ENCODE data around the gene ACAT1.
"Not testable (repeated sequence)": the region's sequence is repeated elsewhere in the genome, so short reads cannot be mapped to it uniquely, and the experiment has no call there.

The ACAT1 gene

GRCh38 chr11:108121274-108122155 is at the start of gene ACAT1:
TSS of gene ACAT1 (plus strand) at chr11:108121567. CDS start at chr11:108121607, 40 bp downstream.
- peak; percentile 92 for DNase-seq (ENCODE audit: low read depth, low spot score)

- no peak for DNase-seq (ENCODE audit: low read depth, low spot score)
Observed at GRCh38 chr11:108084811-108085210, 36.6 kb upstream of the ACAT1 start.

GRCh38 chr11:108085672-108086071 is 35.7 kb upstream of the ACAT1 start:
- no peak for DNase-seq (ENCODE audit: low read depth, low spot score)

GRCh38 chr11:108092134-108092533 is 29.2 kb upstream of the ACAT1 start:
- DNase-seq (ENCODE audit: low read depth, low spot score): no peak

GRCh38 chr11:108093128-108093904 is 28.1 kb upstream of the ACAT1 start:
- DNase-seq (ENCODE audit: low read depth, low spot score): no peak

- no peak for DNase-seq (ENCODE audit: low read depth, low spot score)
Observed at GRCh38 chr11:108097179-108097578, 24.2 kb upstream of the ACAT1 start.

- DNase-seq (ENCODE audit: low read depth, low spot score): no peak
Observed at GRCh38 chr11:108101090-108101775, 20.1 kb upstream of the ACAT1 start.

GRCh38 chr11:108111126-108111525 is 10.2 kb upstream of the ACAT1 start:
- no peak for DNase-seq (ENCODE audit: low read depth, low spot score)

GRCh38 chr11:108112057-108112456 is 9.3 kb upstream of the ACAT1 start:
- DNase-seq (ENCODE audit: low read depth, low spot score): no peak

- no peak for DNase-seq (ENCODE audit: low read depth, low spot score)
Observed at GRCh38 chr11:108115500-108116140, 5.7 kb upstream of the ACAT1 start.

GRCh38 chr11:108117746-108118371 is 3.5 kb upstream of the ACAT1 start:
- DNase-seq (ENCODE audit: low read depth, low spot score): no peak

- DNase-seq (ENCODE audit: low read depth, low spot score): not testable (repeated sequence)
Observed at GRCh38 chr11:108120936-108121273, 462 bp upstream of the ACAT1 start.

GRCh38 chr11:108122166-108122628 is 830 bp downstream of the ACAT1 start:
- DNase-seq (ENCODE audit: low read depth, low spot score): no peak

- no peak for DNase-seq (ENCODE audit: low read depth, low spot score)
Observed at GRCh38 chr11:108125096-108125495, 3.7 kb downstream of the ACAT1 start.

GRCh38 chr11:108128772-108129171 is 7.4 kb downstream of the ACAT1 start:
- DNase-seq (ENCODE audit: low read depth, low spot score): no peak

- DNase-seq (ENCODE audit: low read depth, low spot score): no peak
Observed at GRCh38 chr11:108131993-108132392, 10.6 kb downstream of the ACAT1 start.

GRCh38 chr11:108132993-108133538 is 11.7 kb downstream of the ACAT1 start:
- DNase-seq (ENCODE audit: low read depth, low spot score): not testable (repeated sequence)

GRCh38 chr11:108135845-108136544 is 14.6 kb downstream of the ACAT1 start:
- no peak for DNase-seq (ENCODE audit: low read depth, low spot score)

- no peak for DNase-seq (ENCODE audit: low read depth, low spot score)
Observed at GRCh38 chr11:108137212-108137611, 15.8 kb downstream of the ACAT1 start.

GRCh38 chr11:108142304-108142703 is 20.9 kb downstream of the ACAT1 start:
- no peak for DNase-seq (ENCODE audit: low read depth, low spot score)
